GM19328 (cell line): ENCODE data around the gene DMTF1.
A peak's percentile ranks its signal among the peaks of the same experiment; 100 is the strongest.
"Not testable (repeated sequence)": the region's sequence is repeated elsewhere in the genome, so short reads cannot be mapped to it uniquely, and the experiment has no call there.

Experiments
- ATAC-seq: cut with Tn5 transposase; IDR thresholded peaks from one replicate; pipeline ENCODE4 v1.9.1; 2021; ENCODE audit warnings: mild to moderate bottlenecking, moderate library complexity; ENCODE audit not compliant: unreplicated experiment

DMTF1 gene

DNA sequence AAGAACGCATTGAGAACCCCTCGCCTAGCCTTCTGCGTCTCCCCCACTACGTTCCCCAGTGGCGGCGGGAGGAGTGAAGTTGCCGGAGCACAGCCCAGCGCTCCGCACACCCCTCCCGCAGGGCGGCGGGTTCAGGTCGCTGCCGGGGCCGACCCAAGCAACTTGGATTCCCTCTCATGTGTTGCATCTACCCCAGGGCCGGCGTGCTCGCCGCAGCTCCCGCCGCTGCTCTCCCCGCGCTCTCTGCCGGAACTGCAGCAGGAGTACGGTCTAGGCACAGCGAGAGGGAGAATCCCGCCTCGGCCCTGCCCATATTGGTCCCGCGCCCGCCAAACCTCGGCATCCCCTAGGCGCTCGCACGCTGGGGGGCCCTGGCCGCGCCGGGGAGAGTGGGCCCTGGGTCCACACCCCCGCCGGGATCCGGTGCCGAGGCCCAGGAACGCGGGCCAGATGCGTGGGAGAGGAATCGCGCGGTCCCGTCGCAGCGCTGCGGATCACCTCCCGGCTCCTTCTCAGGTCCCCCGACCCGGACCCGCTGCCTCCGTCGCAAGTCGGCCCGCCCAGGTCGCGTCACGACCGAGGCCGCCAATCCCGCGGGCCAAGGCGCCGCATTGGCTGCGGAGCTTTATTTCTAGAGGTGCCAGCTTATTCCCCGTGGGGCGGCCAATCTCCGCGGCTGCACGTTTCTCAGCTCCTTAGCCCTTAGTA is 67.9 kb downstream of the DMTF1 start:
- peak; percentile 34 for ATAC-seq

DNA sequence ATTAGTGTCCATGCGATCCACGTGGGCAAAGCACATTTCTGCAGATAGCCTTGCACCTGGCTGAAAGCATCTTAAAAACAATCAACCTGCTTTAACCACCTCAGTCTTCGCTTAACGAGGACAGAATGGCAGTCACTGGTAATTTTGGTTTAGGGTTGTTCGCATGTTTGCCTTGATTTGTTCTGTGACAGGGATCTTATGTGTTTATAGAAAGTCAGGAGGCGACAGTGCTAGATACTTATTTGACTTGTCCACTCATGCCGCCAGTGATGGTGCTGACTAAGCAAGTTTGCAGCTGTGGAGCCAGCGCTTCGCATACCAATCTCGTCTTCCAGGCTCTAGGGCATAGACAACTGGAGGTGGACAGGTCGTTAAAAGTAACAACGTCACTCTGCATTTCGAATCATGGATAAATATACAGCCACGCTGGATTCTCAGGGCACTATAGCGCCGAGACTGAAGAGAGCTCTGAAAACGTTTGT is 68.5 kb downstream of the DMTF1 start:
- no peak for ATAC-seq

DNA sequence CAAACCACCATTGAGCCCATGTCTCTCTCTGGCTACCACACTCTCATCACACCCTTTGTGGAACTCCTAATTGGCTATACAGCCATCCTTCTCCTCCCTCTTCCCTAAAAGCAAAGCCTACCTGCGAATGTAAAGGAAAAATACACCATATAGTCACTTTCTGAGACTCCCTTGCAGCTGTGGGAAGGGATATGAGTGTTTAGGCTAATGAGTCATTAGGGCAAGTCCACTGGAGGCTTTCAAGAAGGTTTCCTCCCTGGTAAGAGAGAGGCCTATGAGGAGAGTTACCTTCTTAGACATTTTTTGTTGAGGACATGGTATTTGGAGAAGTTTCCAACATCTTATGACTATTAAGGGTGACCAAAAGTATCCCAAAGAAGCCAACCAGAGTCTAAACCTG is 71.4 kb downstream of the DMTF1 start:
- ATAC-seq = no peak

DNA sequence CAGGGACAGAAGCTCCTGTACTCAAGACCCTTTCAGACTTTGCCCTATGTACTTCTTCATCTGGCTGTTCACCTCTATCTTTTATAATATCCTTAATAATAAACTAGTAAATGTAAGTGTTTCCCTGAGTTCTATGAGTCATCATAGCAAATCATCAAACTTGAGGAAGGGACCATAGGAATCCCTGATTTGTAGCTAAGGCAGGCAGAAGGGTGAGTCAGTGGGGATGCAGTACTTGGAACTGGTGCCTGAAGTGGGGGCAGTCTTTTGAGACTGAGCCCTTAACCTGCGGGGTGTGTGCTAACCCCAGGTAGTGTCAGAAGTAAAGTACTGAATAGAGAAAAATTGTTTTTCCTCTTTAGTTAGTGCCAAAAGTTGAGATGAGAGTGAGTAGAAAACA is 73.4 kb downstream of the DMTF1 start:
- no peak for ATAC-seq

DNA sequence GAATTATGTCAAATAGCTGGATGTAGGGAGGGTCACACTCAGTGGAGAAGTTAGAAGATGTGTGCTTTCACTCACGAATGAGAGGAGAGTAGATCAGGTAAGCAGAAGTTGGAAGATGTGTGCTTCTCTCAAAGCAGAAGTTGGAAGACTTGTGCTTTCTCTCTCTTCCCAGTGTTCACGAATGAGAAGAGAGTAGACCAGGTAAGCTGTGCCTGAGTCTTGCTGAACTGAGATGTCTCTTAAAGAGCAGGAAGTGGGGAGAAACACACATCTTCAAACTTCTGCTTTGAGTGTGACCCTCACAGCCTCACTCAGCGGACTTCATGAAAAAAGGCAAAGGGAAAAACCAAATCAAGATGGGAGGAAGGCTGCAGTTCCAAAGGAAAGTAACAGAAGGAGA is 74.2 kb downstream of the DMTF1 start:
- ATAC-seq = no peak

DNA sequence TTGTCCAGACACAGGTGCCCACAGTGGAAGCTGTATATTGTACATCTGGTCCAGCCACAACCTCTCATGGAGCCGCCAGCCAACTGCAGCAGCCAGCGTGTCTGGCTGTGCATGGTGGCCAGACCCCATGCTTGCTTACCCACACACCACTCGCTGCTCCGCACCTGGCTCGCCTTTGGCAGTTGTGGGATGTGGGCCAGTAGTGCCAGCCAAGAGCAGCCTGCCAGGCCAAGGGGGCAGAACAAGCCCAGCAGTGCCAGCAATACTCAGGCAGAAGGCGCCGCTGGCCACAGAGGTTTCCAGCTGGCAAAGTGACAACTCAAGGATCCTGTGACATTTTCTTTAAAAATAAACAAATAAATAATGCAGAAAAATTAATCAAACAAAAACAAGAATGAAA is 79.0 kb downstream of the DMTF1 start:
- ATAC-seq = no peak

DNA sequence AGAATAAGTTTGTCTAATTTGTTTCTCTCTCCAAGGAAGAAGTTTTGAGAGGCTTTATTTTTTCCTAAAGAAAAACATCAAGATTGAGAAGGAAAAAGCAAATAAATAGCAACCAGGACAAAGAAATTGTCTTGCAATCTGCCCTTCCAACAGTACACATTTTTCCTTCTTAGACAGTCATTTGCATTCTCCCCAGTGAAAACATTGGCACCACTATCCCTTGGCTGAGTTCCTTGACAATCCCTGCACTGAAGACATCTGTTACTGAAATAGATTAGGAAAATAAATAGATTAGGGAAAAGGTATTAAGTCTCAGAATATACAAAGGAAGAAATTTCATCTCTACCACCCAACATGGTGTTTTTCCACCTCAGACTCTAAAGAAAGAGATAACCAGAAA is 79.5 kb downstream of the DMTF1 start:
- no peak for ATAC-seq

DNA sequence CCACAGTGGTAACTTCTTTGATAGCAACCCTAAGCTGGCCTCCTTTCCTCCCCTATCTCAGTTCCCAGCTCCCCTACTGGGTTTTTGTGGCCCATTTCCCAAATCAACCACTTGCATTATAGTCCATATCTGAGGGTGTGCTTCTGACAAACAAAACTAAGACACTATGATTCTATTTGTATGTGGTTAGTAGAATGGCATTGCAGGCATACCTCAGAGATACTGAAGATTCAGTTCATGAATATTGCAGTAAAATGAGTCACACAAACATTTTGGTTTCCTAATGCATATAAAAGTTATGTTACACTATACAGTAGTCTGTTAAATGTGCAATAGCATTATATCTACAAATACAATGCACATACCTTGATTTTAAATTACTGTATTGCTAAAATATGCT is 82.7 kb downstream of the DMTF1 start:
- no peak for ATAC-seq

DNA sequence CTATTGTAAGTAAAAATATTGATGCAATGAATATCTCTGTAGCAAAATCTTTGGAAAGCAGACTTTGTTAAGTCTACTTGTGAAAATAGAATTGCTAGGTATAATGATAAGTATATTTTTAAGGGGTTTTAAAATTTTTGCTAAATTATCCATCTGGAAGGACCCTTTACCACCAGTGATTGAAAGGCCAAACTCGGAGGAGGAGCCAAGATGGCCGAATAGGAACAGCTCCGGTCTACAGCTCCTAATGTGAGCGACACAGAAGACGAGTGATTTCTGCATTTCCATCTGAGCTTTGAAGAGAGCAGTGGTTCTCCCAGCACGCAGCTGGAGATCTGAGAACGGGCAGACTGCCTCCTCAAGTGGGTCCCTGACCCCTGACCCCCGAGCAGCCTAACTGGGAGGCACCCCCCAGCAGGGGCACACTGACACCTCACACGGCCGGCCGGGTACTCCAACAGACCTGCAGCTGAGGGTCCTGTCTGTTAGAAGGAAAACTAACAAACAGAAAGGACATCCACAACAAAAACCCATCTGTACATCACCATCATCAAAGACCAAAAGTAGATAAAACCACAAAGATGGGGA is 86.3 kb downstream of the DMTF1 start:
- not testable (repeated sequence) for ATAC-seq

DNA sequence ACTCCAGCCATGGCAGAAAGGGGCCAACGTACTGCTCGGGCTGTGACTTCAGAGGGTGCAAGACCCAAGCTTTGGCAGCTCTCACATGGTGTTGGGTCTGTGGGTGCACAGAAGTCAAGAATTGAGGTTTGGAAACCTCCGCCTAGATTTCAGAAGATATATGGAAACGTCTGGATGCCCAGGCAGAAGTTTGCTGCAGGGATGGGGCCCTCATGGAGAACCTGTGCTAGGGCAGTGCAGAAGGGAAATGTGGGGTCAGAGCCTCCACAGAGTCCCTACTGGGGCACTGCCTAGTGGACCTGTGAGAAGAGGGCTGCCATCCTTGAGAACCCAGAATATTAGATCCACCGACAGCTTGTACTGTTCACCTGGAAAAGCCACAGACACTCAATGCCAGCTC is 93.4 kb downstream of the DMTF1 start:
- not testable (repeated sequence) for ATAC-seq
